Liver (tissue), 9 donors: ENCODE measurements around the gene GPHN. TPM values are rescaled to one million over a fixed set of nuclear protein-coding genes. Genes with fewer than 3 reads are reported as not detected.

Source experiments
- DNase-seq: peaks from one replicate; pipeline ENCODE4 v3.0.0-alpha.2; 2017; ENCODE audit warnings: low spot score
- H3K27ac ChIP-seq, 2 donors: one replicate each; pipeline ENCODE4 v1.7.0; 2013; ENCODE audit warnings: inconsistent platforms in 2 of 2, low read length in 2 of 2, control low read depth in 1 of 2, low read depth in 1 of 2, mild to moderate bottlenecking in 1 of 2
- H3K27me3 ChIP-seq, 4 donors: one replicate each; pipeline versions ENCODE4 v1.6.1 to v1.7.0; 2013; ENCODE audit warnings: low read length in 3 of 4, inconsistent platforms in 1 of 4, mild to moderate bottlenecking in 1 of 4, moderate library complexity in 1 of 4; ENCODE audit not compliant: control insufficient read depth in 4 of 4, insufficient read depth in 4 of 4
- H3K36me3 ChIP-seq, 4 donors: one replicate each; pipeline versions ENCODE4 v1.6.1 to v1.7.0; 2013; ENCODE audit warnings: low read length in 3 of 4, mild to moderate bottlenecking in 3 of 4, low read depth in 1 of 4, moderate library complexity in 1 of 4; ENCODE audit not compliant: control insufficient read depth in 4 of 4, insufficient read depth in 3 of 4
- H3K4me1 ChIP-seq, 4 donors: one replicate each; pipeline versions ENCODE4 v1.6.1 to v1.7.0; 2013; ENCODE audit warnings: low read length in 3 of 4, mild to moderate bottlenecking in 3 of 4, moderate library complexity in 1 of 4; ENCODE audit not compliant: control insufficient read depth in 4 of 4, insufficient read depth in 4 of 4
- H3K4me3 ChIP-seq, 3 donors: one replicate each; pipeline versions ENCODE4 v1.6.1 to v1.7.0; 2013; ENCODE audit warnings: low read length in 3 of 3, control low read depth in 1 of 3, low read depth in 1 of 3, mild to moderate bottlenecking in 1 of 3
- H3K9ac ChIP-seq, 2 donors: one replicate each; pipeline ENCODE4 v1.7.0; 2013; ENCODE audit warnings: low read length in 2 of 2, mild to moderate bottlenecking in 2 of 2, moderate library complexity in 2 of 2, control low read depth in 1 of 2, low read depth in 1 of 2
- H3K9me3 ChIP-seq, 4 donors: one replicate each; pipeline versions ENCODE4 v1.6.1 to v1.7.0; 2013; ENCODE audit warnings: low read length in 3 of 4; ENCODE audit not compliant: control insufficient read depth in 4 of 4
- ATF3 ChIP-seq: IDR thresholded peaks from 2 replicates; pipeline ENCODE4 v1.6.1; 2016; ENCODE audit warnings: antibody characterized with exemption
- FOXA1 ChIP-seq: IDR thresholded peaks from 2 replicates; pipeline ENCODE4 v1.6.1; 2016; ENCODE audit warnings: antibody characterized with exemption
- FOXA2 ChIP-seq: IDR thresholded peaks from 2 replicates; pipeline ENCODE4 v1.6.1; 2016; ENCODE audit warnings: antibody characterized with exemption
- GABPA ChIP-seq, 2 donors: IDR thresholded peaks in 1 of 2; conservative IDR thresholded peaks in 1 of 2; 2 replicates each; pipeline ENCODE4 v1.6.1; 2016; ENCODE audit warnings: antibody characterized with exemption in 2 of 2, mild to moderate bottlenecking in 1 of 2, moderate library complexity in 1 of 2
- HNF4A ChIP-seq, 2 donors: conservative IDR thresholded peaks; 2 replicates each; pipeline ENCODE4 v1.6.1; 2016; ENCODE audit warnings: antibody characterized with exemption in 2 of 2, mild to moderate bottlenecking in 2 of 2
- HNF4G ChIP-seq: IDR thresholded peaks from 2 replicates; pipeline ENCODE4 v1.6.1; 2016; ENCODE audit warnings: antibody characterized with exemption
- MAX ChIP-seq: IDR thresholded peaks from 2 replicates; pipeline ENCODE4 v1.6.1; 2016; ENCODE audit warnings: antibody characterized with exemption
- NR2F2 ChIP-seq: IDR thresholded peaks from 2 replicates; pipeline ENCODE4 v1.6.1; 2016; ENCODE audit warnings: antibody characterized with exemption
- RAD21 ChIP-seq, 2 donors: IDR thresholded peaks; 2 replicates each; pipeline ENCODE4 v1.6.1; 2016; ENCODE audit warnings: antibody characterized with exemption in 2 of 2, mild to moderate bottlenecking in 2 of 2
- RXRA ChIP-seq, 2 donors: IDR thresholded peaks; 2 replicates each; pipeline ENCODE4 v1.6.1; 2017 to 2018; ENCODE audit warnings: antibody characterized with exemption in 2 of 2, mild to moderate bottlenecking in 1 of 2
- SP1 ChIP-seq: IDR thresholded peaks from 2 replicates; pipeline ENCODE4 v1.6.1; 2018; ENCODE audit warnings: antibody characterized with exemption, mild to moderate bottlenecking
- TAF1 ChIP-seq: conservative IDR thresholded peaks from 2 replicates; pipeline ENCODE4 v1.6.1; 2016; ENCODE audit warnings: antibody characterized with exemption, mild to moderate bottlenecking
- YY1 ChIP-seq: IDR thresholded peaks from 2 replicates; pipeline ENCODE4 v1.6.1; 2016; ENCODE audit warnings: antibody characterized with exemption, mild to moderate bottlenecking
- ZBTB33 ChIP-seq: IDR thresholded peaks from 2 replicates; pipeline ENCODE4 v1.6.1; 2016; ENCODE audit warnings: antibody characterized with exemption
- WGBS: extraction: QIAGEN DNeasy Blood & Tissue Kit; methylation state at CpG from one replicate; pipeline ENCODE4 v1.1.7; 2013; 5-methylcytosine and 5-hydroxymethylcytosine counted together
- polyA plus RNA-seq, 2 donors: library from polyadenylated mRNA; stranded (reverse) in 1 of 2; unstranded in 1 of 2; fragments of 200-250 nt in 1 of 2; fragments of >200 nt in 1 of 2; fragmentation: Nextera tagmentation in 1 of 2; extraction: Ambion mirVana in 1 of 2; gene quantifications; one replicate each; pipeline versions ENCODE4 v1.2.1 to v1.2.3, GENCODE V29; 2013 to 2015
- total RNA-seq, 2 donors: library from RNA; depleted of rRNA; stranded (reverse); fragments of >200 nt; gene quantifications; one replicate each; pipeline ENCODE4 v1.2.3, GENCODE V29; 2014
- TF ChIP-seq, protein P1 (sequence below): fragments of 150-350 bp; IDR thresholded peaks from 2 replicates; pipeline ENCODE4 v1.5.1; 2017; ENCODE audit warnings: improper control_type of control experiment, low read depth, low read length; ENCODE audit not compliant: missing input control
- TF ChIP-seq, protein P2 (sequence below): IDR thresholded peaks from 2 replicates; pipeline ENCODE4 v1.6.1; 2016; ENCODE audit warnings: antibody characterized with exemption, mild to moderate bottlenecking
- donor health status: healthy.
- donor health status: healthy.
- donor health status: healthy.
- donor health status: healthy.
- donor health status: healthy.

The GPHN gene
- total and polyA plus RNA-seq, 4 donors = 18.4 to 76.4 (median 47.4) TPM

DNA sequence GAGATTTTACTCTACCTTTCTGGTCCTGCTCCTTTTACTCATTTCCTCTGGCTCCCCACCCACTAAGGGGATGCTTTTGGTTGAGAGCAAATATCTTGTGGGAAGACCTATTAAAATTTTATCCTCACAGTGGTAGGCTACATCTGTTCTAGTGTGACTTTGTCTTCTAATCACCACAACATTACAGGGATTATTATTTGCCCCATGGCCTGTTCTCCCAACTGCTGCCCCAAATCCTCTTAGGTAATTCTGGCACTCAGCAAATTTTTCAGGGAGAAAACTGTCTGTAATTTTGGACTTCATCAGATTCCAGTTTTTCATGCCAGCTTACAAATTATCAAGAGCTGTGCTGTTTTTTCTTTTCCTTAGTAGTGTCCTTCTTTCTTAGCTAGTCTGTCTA is 172.3 kb downstream of the GPHN start (continued):
- TF ChIP-seq SP1 (no peak), GABPA (IDR thresholded peaks at IDR 0.05 in 1 of 2, conservative IDR thresholded peaks at IDR 0.05 in 1 of 2) (no peak), HNF4A (conservative IDR thresholded peaks at IDR 0.05) (no peak)

GRCh38 chr14:66696326-66696725 is 188.4 kb downstream of the GPHN start:
- no peak for DNase-seq
- WGBS = 98% methylated on average over 2 of the region's 2 CpGs
- H3K9ac ChIP-seq = no peak overlapping the region
- no peaks in the 10 kb centered on the region for H3K4me1 ChIP-seq
- no peaks in the 10 kb centered on the region for H3K27me3 ChIP-seq
- no peak overlapping the region for H3K27ac ChIP-seq
- no peak overlapping the region for H3K4me3 ChIP-seq
- no peaks in the 10 kb centered on the region for H3K9me3 ChIP-seq
- H3K36me3 ChIP-seq = peaks cover 0 to 2% (median 0%) of the 10 kb centered on the region in 4 donors
- TF ChIP-seq HNF4A (conservative IDR thresholded peaks at IDR 0.05) = no peak

DNA sequence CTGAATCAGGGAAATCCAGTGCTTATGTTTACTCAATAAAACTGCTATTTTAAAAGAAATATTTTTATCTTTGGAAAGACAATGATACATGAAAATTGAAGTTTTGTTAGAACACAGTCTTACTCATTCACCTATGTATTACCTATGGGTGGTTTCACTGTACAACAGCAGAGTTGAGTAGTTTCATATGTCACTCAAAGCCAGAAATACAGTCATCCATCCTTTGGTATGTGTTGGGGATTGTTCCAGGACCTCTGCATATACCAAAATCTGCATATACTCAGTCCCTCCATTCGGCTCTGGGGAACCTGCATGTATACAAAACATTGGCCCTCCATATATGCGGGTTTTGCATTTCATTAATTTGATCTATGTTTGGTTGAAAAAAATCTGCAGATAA is 190.6 kb downstream of the GPHN start:
- no peak for TF ChIP-seq FOXA2
- no peak for TF ChIP-seq RXRA (IDR thresholded peaks at IDR 0.05)
- TF ChIP-seq FOXA1 = no peak
- TF ChIP-seq ATF3 = no peak
- TF ChIP-seq, protein P1, sequence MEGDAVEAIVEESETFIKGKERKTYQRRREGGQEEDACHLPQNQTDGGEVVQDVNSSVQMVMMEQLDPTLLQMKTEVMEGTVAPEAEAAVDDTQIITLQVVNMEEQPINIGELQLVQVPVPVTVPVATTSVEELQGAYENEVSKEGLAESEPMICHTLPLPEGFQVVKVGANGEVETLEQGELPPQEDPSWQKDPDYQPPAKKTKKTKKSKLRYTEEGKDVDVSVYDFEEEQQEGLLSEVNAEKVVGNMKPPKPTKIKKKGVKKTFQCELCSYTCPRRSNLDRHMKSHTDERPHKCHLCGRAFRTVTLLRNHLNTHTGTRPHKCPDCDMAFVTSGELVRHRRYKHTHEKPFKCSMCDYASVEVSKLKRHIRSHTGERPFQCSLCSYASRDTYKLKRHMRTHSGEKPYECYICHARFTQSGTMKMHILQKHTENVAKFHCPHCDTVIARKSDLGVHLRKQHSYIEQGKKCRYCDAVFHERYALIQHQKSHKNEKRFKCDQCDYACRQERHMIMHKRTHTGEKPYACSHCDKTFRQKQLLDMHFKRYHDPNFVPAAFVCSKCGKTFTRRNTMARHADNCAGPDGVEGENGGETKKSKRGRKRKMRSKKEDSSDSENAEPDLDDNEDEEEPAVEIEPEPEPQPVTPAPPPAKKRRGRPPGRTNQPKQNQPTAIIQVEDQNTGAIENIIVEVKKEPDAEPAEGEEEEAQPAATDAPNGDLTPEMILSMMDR = no peak
- no peak for TF ChIP-seq TAF1
- TF ChIP-seq SP1 = no peak
- TF ChIP-seq, protein P2, sequence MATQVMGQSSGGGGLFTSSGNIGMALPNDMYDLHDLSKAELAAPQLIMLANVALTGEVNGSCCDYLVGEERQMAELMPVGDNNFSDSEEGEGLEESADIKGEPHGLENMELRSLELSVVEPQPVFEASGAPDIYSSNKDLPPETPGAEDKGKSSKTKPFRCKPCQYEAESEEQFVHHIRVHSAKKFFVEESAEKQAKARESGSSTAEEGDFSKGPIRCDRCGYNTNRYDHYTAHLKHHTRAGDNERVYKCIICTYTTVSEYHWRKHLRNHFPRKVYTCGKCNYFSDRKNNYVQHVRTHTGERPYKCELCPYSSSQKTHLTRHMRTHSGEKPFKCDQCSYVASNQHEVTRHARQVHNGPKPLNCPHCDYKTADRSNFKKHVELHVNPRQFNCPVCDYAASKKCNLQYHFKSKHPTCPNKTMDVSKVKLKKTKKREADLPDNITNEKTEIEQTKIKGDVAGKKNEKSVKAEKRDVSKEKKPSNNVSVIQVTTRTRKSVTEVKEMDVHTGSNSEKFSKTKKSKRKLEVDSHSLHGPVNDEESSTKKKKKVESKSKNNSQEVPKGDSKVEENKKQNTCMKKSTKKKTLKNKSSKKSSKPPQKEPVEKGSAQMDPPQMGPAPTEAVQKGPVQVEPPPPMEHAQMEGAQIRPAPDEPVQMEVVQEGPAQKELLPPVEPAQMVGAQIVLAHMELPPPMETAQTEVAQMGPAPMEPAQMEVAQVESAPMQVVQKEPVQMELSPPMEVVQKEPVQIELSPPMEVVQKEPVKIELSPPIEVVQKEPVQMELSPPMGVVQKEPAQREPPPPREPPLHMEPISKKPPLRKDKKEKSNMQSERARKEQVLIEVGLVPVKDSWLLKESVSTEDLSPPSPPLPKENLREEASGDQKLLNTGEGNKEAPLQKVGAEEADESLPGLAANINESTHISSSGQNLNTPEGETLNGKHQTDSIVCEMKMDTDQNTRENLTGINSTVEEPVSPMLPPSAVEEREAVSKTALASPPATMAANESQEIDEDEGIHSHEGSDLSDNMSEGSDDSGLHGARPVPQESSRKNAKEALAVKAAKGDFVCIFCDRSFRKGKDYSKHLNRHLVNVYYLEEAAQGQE = no peak
- TF ChIP-seq NR2F2 = no peak
- no peak for TF ChIP-seq HNF4A (conservative IDR thresholded peaks at IDR 0.05)
- TF ChIP-seq HNF4G = no peak
- TF ChIP-seq MAX = no peak
- no peak for TF ChIP-seq GABPA (IDR thresholded peaks at IDR 0.05 in 1 of 2, conservative IDR thresholded peaks at IDR 0.05 in 1 of 2)
- TF ChIP-seq ZBTB33 = no peak
- no peak for TF ChIP-seq YY1
- no peak for TF ChIP-seq RAD21 (IDR thresholded peaks at IDR 0.05)
- 96% methylated on average over 2 of the region's 2 CpGs for WGBS
- no peak overlapping the region for H3K27ac ChIP-seq
- no peak for DNase-seq
- no peak overlapping the region for H3K9ac ChIP-seq
- no peaks in the 10 kb centered on the region for H3K4me1 ChIP-seq
- H3K36me3 ChIP-seq = peaks cover 0 to 2% (median 0%) of the 10 kb centered on the region in 4 donors
- H3K27me3 ChIP-seq = no peaks in the 10 kb centered on the region
- no peaks in the 10 kb centered on the region for H3K9me3 ChIP-seq
- no peak overlapping the region for H3K4me3 ChIP-seq
